Measurements from ENCODE around the gene CES5A.
"Not testable (repeated sequence)": the region's sequence is repeated elsewhere in the genome, so short reads cannot be mapped to it uniquely, and the experiment has no call there.

The CES5A gene

GRCh38 chr16:55856950-55857349 lies 18.2 kb downstream of the CES5A start:
- TF ChIP-seq POLR2A (IDR thresholded peaks at IDR 0.05; ENCODE audit: low read length), result no peak
- no peak for TF ChIP-seq GATA1 (IDR thresholded peaks at IDR 0.05; ENCODE audit: low read depth, low read length)
- no peak for DNase-seq

- no peak for TF ChIP-seq GATA1 (IDR thresholded peaks at IDR 0.05; ENCODE audit: low read depth, low read length)
- TF ChIP-seq POLR2A (IDR thresholded peaks at IDR 0.05; ENCODE audit: low read length), result no peak
- DNase-seq, result no peak
Observed at GRCh38 chr16:55853114-55853513, 22.1 kb downstream of the CES5A start.

- TF ChIP-seq POLR2A (IDR thresholded peaks at IDR 0.05; ENCODE audit: low read length) (no peak), GATA1 (IDR thresholded peaks at IDR 0.05; ENCODE audit: low read depth, low read length) (no peak)
- DNase-seq, result no peak
Observed at GRCh38 chr16:55849536-55849935, 25.6 kb downstream of the CES5A start.

GRCh38 chr16:55846598-55847346 lies 28.4 kb downstream of the CES5A start:
- no peak for DNase-seq
- no peak for TF ChIP-seq POLR2A (IDR thresholded peaks at IDR 0.05; ENCODE audit: low read length)

- no peak for DNase-seq
- TF ChIP-seq GATA1 (IDR thresholded peaks at IDR 0.05; ENCODE audit: low read depth, low read length) (no peak), POLR2A (IDR thresholded peaks at IDR 0.05; ENCODE audit: low read length) (no peak)
Observed at GRCh38 chr16:55843105-55843395, 32.1 kb downstream of the CES5A start.

- DNase-seq, result peak; percentile 29 to 59
- TF ChIP-seq POLR2A (IDR thresholded peaks at IDR 0.05; ENCODE audit: low read length) (no peak), GATA1 (IDR thresholded peaks at IDR 0.05; ENCODE audit: low read depth, low read length) (no peak)
Observed at GRCh38 chr16:55842369-55843104, 32.6 kb downstream of the CES5A start.

GRCh38 chr16:55839115-55839514 lies 36.1 kb downstream of the CES5A start:
- TF ChIP-seq POLR2A (IDR thresholded peaks at IDR 0.05; ENCODE audit: low read length), result no peak
- no peak for TF ChIP-seq GATA1 (IDR thresholded peaks at IDR 0.05; ENCODE audit: low read depth, low read length)
- no peak for DNase-seq

- TF ChIP-seq GATA1 (IDR thresholded peaks at IDR 0.05; ENCODE audit: low read depth, low read length), result no peak
- DNase-seq, result peak in 1 of 2 experiments; percentile 39
Observed at GRCh38 chr16:55836158-55836611, 39.0 kb downstream of the CES5A start.

GRCh38 chr16:55835581-55835980 lies 39.6 kb downstream of the CES5A start:
- TF ChIP-seq POLR2A (IDR thresholded peaks at IDR 0.05; ENCODE audit: low read length), result no peak
- no peak for DNase-seq

- not testable (repeated sequence) for DNase-seq
Observed at GRCh38 chr16:55835173-55835572, 40.0 kb downstream of the CES5A start.

- TF ChIP-seq POLR2A (IDR thresholded peaks at IDR 0.05; ENCODE audit: low read length), result no peak
- no peak for TF ChIP-seq GATA1 (IDR thresholded peaks at IDR 0.05; ENCODE audit: low read depth, low read length)
- DNase-seq, result no peak
Observed at GRCh38 chr16:55834049-55834448, 41.1 kb downstream of the CES5A start.

- no peak for TF ChIP-seq POLR2A (IDR thresholded peaks at IDR 0.05; ENCODE audit: low read length)
- TF ChIP-seq GATA1 (IDR thresholded peaks at IDR 0.05; ENCODE audit: low read depth, low read length), result no peak
Observed at GRCh38 chr16:55832773-55833691, 42.1 kb downstream of the CES5A start, which contains the start of gene CES1. TSS of gene CES1 (minus strand) at chr16:55833096. CDS start at chr16:55833055, 41 bp downstream.

GRCh38 chr16:55832425-55832772 lies 42.8 kb downstream of the CES5A start:
- TF ChIP-seq POLR2A (IDR thresholded peaks at IDR 0.05; ENCODE audit: low read length) (no peak), GATA1 (IDR thresholded peaks at IDR 0.05; ENCODE audit: low read depth, low read length) (no peak)
- no peak for DNase-seq

More at GRCh38 chr16:55832773-55833691, 42.1 kb downstream of the CES5A start, which contains the start of gene CES1:
- DNase-seq, result no peak

GRCh38 chr16:55830658-55831294 lies 44.4 kb downstream of the CES5A start:
- TF ChIP-seq GATA1 (IDR thresholded peaks at IDR 0.05; ENCODE audit: low read depth, low read length), result no peak
- no peak for TF ChIP-seq POLR2A (IDR thresholded peaks at IDR 0.05; ENCODE audit: low read length)
- DNase-seq, result no peak

GRCh38 chr16:55829232-55829631 lies 45.9 kb downstream of the CES5A start:
- DNase-seq, result not testable (repeated sequence)
